ENCODE results near the gene TNRC18.
"Not testable (repeated sequence)": the region's sequence is repeated elsewhere in the genome, so short reads cannot be mapped to it uniquely, and the experiment has no call there.

Gene TNRC18, protein sequence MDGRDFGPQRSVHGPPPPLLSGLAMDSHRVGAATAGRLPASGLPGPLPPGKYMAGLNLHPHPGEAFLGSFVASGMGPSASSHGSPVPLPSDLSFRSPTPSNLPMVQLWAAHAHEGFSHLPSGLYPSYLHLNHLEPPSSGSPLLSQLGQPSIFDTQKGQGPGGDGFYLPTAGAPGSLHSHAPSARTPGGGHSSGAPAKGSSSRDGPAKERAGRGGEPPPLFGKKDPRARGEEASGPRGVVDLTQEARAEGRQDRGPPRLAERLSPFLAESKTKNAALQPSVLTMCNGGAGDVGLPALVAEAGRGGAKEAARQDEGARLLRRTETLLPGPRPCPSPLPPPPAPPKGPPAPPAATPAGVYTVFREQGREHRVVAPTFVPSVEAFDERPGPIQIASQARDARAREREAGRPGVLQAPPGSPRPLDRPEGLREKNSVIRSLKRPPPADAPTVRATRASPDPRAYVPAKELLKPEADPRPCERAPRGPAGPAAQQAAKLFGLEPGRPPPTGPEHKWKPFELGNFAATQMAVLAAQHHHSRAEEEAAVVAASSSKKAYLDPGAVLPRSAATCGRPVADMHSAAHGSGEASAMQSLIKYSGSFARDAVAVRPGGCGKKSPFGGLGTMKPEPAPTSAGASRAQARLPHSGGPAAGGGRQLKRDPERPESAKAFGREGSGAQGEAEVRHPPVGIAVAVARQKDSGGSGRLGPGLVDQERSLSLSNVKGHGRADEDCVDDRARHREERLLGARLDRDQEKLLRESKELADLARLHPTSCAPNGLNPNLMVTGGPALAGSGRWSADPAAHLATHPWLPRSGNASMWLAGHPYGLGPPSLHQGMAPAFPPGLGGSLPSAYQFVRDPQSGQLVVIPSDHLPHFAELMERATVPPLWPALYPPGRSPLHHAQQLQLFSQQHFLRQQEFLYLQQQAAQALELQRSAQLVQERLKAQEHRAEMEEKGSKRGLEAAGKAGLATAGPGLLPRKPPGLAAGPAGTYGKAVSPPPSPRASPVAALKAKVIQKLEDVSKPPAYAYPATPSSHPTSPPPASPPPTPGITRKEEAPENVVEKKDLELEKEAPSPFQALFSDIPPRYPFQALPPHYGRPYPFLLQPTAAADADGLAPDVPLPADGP (N-terminal part only)

DNA sequence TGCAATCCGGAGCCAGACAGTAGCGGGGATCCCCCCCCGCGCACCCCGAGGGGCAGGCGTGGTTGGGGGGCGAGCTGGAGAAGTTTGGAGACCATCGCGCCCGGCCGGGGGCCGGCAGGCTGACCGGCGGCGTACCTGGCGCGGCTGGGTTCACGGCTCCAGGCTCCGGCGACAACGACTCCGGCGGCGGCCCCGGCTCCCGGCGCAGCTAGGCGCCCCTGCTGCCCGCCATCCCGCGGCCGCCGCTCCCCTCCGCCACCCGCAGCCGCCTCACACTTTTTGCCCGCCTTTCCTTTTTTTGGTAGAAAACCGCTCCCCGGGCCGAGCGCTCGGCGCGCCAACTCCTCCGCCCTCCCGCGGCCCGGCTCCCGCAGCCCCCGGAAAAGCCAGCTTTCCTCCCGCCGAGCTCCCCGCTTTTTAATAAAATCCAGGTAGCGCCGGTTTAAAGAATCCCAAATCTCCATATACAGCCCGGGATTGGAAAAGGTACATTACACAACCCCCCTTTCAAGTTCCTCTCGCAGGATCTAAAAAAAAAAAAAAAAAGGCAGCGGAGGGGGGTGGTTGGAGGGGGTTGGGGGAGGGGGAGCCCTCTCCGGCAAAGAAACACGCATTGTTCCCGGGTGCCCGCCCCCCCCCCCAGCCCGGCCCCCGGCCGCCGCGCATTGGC, at the start of gene TNRC18:
Gene TNRC18, minus strand, starts transcription at position 529 of the 670 bp plus-strand sequence. CDS start 2,588 bp downstream, outside the sequence.
- no peak for DNase-seq (ENCODE audit: low read depth)

DNA sequence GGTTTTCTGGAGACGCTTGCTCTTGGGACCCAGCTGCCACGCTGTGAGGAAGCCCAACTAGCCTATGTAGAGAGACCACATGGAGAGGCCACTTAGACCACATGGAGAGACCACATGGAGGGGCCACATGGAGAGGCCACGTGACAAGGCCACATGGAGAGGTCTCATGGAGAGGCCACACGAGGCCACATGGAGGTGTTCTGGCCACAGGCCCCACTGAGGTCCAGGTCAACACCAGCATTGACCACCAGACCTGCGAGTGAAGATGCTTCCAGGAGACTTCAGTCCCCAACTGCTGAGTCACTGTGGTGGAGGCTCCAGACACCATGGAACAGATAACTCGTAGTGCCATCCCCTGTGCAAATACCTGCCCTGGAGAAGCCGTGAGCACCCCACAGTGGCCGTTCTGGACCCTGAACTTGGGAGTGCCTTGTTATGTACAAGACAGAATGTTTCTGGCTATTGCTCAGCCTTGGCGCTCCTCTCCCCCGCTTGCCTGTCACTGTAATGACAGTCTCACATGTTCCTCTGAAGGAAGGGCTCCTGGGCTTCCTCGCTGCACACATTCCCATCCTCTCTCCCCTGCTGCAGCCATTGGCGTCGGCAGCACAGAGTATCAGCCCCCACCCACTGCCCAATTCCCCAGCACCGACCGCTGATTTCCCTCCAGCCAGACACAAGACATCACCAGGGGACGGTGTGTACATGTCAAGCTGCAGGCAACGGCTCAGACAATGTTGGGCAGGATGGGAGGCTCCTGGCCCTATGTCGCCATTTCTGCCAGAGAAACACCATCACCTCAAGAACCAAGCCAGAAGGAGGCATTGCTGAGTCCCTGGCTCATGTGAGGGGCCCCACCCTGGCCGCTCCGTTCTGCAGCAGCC, 49.0 kb upstream of the TNRC18 start:
- no peak for DNase-seq (ENCODE audit: low read depth)

DNA sequence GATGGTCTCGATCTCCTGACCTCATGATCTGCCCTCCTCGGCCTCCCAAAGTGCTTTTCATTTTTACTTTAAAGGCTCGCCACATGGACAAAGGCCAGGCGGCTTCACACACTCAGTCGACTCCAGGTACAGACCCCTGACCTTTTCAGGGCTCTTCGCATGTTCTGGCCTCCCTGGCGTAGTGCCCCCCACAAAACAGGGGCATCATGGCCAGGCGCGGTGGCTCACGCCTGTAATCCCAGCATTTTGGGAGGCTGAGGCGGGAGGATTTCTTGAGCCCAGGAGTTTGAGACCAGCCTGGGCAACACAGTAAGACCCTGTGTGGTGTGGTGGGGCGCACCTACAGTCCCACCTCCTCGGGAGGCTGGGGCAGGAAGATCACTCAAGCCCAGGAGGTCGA, 48.0 kb upstream of the TNRC18 start:
- not testable (repeated sequence) for DNase-seq (ENCODE audit: low read depth)

DNA sequence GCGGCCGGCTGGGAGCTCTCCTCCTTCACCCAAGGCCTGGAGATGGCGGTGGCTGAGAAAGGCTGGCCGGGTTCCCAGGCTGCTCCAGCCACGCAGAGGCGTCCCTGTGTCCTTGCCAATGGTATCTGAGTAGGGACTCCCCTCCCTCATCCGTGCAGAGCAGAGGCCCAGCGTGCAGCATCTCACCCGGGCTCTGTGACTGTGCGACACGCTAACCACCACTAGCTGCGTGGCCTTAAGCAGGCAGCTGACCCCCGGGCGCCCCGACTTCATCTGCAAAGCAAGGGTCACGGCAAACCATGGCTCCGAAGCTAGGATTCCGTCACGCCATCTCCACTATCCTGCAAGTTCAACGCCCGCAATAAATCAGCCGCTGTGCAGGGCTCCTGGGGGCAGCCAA, 47.2 kb upstream of the TNRC18 start:
- no peak for DNase-seq (ENCODE audit: low read depth)

DNA sequence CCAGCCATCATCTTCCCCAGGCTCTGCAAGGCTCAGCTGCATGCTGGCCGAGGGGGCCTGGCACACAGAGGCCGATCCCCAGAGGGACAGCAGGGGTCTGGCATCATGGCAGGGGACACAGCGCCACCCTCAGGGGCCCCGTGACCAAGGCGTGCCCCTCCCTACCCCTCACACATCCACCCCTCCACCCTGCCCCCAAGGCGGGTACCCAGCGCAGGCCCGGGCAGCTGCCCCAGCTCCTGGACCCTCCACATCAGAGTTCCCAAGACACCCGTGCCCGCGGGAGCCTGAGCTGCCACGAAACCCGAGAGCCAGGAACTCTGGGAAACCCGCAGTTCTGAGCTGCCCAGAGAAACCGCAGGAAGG, 46.5 kb upstream of the TNRC18 start:
- no peak for DNase-seq (ENCODE audit: low read depth)

DNA sequence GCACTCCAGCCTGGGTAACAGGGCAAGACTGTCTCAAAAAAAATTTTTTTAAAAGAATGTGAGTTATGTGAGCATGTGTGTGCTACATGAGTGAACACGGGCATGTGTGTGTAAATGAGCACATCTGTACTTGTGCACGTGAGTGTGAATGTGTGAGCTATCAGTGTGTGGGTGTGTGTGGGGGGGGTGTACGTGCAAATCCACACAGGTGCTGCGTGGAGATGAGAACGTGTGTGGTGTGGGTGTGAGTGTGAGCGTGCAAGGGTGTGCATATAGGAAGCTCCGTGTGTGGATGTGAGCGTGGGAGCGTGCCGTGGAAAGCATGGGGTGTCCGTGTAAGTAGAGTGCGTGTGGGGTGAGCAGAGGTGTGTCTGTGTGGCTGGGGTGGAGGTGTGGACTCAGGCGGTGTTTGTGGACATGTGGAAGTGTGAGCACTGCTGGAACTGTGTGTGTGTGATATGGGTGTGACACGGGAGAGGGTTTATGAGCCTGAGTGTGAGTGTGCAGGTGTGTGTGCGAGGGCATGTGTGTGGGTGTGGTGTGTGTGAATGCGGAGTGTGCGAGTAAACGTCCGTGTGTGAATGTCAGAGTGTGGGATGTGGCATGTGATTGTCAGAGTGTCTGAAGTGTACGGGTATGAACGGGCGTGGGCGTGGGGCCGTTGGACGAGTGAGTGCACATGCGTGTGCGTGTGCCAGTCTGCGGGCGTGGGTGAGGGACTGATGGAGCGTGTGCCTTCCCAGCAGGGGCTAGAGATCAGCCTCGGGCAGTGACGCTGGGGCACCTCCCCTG, 45.9 kb upstream of the TNRC18 start:
- no peak for DNase-seq (ENCODE audit: low read depth)

DNA sequence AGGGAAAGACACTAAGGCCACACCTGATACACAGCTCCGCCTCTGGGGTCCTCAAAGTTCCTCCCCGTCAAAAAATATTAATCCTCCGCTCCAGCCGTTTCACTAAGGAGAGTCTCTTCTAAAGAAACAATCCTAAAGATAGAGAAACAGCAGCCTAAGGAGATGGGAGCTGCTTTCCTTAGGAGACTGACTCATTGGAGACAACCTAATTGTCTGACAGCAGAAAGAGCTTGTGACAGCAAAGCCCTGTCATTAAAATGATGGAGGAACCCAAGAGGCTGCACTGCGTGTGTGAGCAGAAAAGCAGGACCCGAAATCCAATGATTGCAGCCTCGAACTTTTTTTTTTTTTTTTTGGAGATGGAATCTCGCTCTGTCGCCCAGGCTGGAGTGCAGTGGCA, 44.0 kb upstream of the TNRC18 start:
- DNase-seq (ENCODE audit: low read depth), result no peak

DNA sequence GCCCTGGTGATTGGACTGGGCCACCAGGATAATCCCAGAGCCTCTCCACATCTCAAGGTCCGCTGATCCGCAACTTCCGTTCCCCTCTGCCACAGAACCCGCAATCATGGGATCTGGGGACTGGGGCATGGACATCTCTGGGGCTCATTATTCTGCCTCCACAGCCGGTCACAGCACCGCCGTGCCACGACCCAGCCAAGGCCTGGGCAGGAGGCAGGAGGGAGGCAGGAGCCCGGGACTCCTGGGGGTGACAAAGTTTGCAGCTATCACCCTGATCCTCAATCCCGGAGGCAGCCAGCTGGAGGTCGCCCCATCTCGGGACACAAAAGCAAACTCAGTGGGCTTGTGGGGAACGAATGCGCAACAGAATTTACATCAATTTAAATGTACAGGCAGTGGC, 42.9 kb upstream of the TNRC18 start:
- DNase-seq (ENCODE audit: low read depth), result no peak

DNA sequence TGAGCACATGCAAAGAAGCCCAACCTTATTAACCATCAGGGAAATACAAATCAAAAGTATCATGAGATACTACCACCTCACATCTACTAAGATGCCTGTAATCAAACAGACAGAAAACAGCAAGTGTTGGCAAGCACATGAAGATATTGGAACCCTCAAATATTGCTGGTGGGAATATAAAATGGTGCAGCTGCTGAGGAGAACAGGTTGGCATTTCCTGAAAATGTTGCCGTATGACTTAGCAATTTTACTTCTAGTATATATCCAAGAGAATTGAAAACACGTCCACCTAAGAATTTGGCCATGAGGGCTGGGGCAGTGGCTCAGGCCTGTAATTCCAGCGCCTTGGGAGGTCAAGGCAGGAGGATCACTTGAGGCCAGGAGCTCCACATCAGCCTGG, 39.4 kb upstream of the TNRC18 start:
- no peak for DNase-seq (ENCODE audit: low read depth)

DNA sequence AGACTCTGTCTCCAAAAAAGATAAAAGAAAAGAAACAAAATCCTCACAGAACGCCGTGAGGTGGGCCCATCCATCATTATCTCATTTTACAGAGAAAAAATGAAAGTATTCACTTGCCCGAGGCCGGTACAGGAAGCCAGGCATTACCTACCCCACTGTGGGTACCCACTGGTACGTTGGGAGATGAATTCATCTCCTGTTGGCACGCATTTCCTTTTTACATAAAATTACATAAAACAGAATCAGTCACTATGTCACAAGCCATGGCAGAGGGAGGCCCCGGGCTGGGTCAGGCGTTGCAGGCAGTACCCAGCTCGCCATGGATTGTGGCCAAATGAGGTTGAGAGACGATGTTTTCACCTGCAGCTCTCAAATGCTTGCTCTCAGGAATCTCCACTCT, 38.6 kb upstream of the TNRC18 start:
- DNase-seq (ENCODE audit: low read depth), result no peak

DNA sequence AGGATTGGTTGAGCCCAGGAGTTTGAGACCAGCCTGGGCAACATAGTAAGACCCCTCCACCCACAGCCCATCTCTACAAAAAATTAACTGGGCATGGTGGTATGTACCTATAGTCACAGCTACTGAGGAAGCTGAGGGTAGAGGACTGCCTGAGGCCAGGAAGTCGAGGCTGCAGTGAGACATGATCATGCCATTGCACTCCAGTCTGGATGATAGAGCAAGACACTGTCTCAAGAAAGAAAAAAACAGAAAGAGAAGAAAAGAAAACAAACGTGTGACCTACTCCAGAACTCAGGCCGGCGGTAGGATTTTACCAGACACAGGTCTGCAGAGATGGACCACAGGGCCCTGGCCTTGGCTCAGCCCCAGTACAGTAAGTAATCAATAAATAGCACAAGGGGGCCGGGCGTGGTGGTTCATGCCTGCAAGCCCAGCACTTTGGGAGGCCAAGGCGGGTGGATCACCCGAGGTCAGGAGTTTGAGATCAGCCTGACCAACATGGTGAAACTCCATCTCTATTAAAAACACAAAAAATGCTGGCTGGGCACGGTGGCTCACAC, 35.4 kb upstream of the TNRC18 start:
- no peak for DNase-seq (ENCODE audit: low read depth)

DNA sequence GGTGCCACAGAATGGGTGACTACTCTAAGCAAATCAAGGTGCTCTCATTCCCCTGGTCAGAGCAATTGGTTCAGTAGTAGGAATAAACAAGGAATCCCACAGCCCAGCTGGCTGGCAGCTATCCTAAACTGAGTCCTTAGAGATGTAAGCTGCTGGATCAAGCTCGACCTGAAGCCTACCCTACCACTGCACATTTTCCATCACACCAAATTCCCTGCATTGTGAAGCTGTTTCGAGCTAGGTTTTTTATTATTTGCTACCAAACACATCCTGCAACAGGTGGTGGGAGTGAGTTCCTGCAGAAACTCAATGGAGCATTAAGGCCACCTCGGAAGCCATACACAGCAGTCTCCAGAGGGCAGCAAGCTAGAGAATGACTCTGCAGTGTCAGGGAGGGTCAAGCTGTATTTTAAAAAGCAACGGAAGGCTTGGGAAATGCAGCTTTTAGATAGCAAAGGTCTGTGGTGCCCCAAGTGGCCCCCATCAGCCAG, 33.7 kb upstream of the TNRC18 start:
- no peak for DNase-seq (ENCODE audit: low read depth)

DNA sequence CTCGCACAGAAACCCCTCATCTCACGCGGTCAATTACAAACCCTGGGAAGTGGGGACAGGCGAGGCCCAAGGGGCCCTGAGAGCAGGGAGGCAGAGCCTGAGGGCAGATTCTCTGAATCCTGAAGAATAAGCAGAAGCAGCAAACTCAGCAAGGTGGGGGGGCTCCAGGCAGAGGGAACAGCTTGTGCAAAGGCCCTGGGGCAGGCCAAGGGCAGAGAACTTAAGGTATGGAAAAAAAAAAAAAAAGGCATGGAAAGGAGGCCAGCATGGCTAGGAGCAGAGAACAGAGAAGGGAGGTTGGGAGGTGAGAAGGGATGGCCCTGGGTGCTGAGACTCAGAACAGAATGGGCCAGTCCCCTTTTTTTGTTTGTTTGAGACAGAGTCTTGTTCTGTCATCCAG, 32.8 kb upstream of the TNRC18 start:
- DNase-seq (ENCODE audit: low read depth), result no peak

DNA sequence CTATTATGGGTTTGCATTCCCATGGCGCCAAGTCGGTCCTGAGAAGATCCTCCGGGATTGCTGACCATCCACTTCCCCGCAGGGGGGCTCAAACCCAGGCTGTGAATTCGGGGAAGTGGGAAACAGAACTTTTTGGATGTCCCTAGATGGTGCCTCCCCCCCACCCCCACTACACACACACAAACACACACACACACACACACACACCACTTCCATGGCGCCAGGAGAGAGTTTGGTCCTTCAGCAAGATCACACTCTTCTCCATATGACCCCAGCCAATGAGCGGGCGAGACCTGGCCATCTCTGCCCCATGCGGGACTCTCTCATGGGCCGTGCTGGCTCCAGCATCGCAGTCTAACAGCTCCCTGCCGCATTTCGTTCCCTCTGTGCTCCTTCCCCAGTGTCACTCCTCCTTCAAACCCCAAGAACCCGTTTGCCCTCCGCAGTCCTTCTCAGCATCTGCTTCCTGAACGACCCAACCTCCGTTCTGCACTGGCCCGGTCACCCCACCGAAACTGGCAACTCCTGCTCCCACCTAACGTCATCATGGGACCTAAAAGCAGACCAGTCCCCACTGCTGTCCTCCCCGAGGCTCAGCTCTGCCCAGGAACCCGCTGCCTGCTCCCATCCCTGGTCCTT, 32.1 kb upstream of the TNRC18 start:
- no peak for DNase-seq (ENCODE audit: low read depth)

DNA sequence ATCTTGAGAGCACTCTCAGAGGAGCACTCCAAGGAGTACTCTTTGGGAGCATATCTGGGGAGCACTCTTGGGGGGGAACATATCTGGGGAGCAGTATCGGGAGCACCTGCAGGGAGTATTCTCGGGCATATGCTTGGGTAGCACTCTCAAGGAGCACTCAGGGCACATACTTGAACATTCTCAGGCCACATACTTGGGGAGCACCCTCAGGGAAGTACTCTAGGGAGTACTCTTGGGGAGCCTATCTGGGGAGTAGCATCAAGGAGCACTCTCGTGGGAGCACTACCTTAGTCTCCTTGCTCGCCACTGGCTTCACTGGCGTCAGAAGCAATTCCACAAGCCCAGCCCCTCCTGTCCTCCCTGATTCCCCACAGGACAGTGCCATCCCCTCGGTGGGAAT, 31.5 kb upstream of the TNRC18 start:
- DNase-seq (ENCODE audit: low read depth), result no peak

DNA sequence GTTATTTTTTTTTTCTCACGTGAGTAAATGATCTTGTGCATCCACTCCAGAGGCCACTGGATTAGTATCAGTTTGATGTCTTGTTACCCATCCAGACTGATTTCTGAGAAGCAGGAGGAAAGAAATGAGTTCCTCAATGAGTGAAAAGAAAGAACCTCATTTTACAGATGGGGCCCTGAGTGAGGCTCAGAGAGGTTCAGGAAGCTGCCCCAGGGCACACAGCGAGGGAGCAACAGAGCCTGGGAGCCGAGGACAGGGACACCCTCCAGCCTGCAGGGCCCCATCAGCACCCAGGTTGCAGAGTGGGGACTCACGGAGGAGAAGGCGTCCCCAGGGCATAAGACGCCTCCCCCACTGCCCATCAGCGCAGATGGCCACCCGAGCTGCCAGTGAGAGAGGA, 30.9 kb upstream of the TNRC18 start:
- DNase-seq (ENCODE audit: low read depth), result no peak

DNA sequence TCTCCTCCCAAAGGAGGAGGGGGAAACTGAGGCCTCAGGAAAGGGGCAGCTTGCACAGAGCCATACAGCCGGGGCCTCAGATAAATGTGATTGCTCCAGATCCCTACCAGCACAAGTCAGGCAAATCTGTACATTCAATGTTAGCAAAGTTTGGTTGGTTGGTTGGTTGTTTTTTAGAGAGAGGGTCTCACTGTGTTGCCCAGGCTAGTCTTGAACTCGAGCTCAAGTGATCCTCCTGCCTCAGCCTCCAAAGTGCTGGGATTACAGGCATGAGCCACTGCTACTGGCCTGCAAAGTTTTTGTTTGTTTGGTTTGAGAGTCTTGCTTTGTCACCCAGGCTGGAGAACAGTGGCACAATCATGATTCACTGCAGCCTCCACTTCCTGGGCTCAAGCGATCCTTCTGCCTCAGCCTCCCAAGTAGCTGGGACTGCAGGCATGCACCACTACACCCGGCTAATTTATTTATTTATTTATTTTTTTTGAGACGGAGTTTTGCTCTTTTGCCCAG, 30.0 kb upstream of the TNRC18 start:
- DNase-seq (ENCODE audit: low read depth), result no peak

DNA sequence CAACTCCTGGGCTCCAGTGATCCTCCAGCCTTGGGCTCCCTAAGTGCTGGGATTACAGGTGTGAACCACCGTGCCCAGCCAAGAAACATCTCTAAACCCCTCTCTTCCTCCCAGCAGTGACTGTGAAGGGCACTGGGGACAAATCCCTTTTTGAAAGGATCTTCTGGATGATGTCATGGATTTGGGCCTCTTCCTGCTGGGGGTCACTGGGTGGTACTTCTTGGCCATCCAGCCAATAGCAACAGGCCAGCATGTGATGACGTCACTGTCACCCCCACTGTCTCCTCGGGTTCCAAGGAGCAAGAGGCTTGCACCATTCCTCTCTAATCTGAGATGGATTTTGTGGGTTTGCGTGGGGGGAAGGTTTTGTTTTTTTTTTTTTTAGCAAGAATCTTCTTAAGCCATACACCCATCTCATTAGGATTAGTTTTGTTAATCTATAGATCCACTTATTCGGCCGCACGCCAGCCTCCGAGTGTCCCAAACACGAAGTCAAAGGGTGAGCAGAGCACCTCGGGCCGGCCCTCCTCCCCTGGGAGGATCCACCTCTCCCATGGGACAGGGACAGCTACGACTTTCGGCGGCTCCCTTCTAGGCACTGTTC, 29.4 kb upstream of the TNRC18 start:
- no peak for DNase-seq (ENCODE audit: low read depth)

DNA sequence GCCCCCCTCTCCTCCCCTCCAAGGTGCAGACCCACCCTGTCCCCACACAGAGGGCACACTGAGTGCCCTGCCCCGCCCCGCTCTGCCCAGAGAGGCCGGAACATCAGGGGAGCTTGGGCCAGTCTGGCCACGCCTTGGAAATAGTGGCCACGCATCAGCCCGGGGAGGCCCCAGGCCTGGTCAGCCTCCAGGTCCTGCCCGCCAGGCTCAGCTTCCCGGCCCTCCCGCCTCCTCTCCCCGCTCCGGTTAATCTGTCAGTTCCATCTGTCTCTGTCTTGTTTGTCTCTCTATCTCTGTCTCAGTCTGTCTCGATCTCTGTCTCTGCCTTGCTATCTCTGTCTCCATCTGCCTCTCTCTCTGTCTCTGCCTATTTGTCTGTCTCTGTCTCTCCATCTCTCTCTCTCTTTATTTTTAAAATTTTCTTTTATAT, 28.9 kb upstream of the TNRC18 start:
- no peak for DNase-seq (ENCODE audit: low read depth)

Measured in stimulated activated CD8-positive, alpha-beta memory T cell treated with anti-CD3 and anti-CD28 coated beads, Interleukin-12 subunit alpha, Interleukin-12 subunit beta, amount 100 ng/mL, for 4 hours (primary cell).